Measurements from ENCODE around the gene NAGLU. TPM values are rescaled to one million over a fixed set of nuclear protein-coding genes. Genes with fewer than 3 reads are reported as not detected.

Gene NAGLU
- 10 to 100 TPM; 38.7 to 43.1 (median 39.9) TPM for total RNA-seq (2021; fragmentation: NEBNext Ultra II Directional; extraction: Animal tissue kit (Norgen Biotek cat#: 25700))
- long read RNA-seq, partial matches to known transcripts, result 2 of 7 reads
- long read RNA-seq, other reads (novel, unspliced or antisense), result 1 of 7 reads

DNA sequence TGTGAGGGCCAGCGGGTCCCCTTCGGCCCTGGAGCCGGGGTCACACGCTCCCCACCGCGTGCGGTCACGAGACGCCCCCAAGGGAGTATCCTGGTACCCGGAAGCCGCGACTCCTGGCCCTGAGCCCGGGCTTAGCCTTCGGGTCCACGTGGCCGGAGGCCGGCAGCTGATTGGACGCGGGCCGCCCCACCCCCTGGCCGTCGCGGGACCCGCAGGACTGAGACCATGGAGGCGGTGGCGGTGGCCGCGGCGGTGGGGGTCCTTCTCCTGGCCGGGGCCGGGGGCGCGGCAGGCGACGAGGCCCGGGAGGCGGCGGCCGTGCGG is at the start of gene NAGLU:
NAGLU (plus strand) TSS at position 194 of the 324 bp plus-strand sequence; CDS start at position 226, 32 bp downstream.
- H3K27me3 Mint-ChIP-seq (ENCODE audit: insufficient read depth), result no peaks in the 10 kb centered on the region; the same call in 1 of the 2 replicates
- DNase-seq, result peak; percentile 78
- H3K36me3 Mint-ChIP-seq (ENCODE audit: low read depth), result peaks cover 16% of the 10 kb centered on the region
- H3K4me1 Mint-ChIP-seq (ENCODE audit: low read depth), result peaks cover 26% of the 10 kb centered on the region
- H3K4me3 Mint-ChIP-seq, result peak within 1 kb of the TSS; percentile 91
- H3K9me3 Mint-ChIP-seq, result no peaks in the 10 kb centered on the region
- H3K27ac Mint-ChIP-seq, result peak within 1 kb of the TSS; percentile 80
- TF ChIP-seq CTCF (IDR thresholded peaks at IDR 0.05), result no peak

DNA sequence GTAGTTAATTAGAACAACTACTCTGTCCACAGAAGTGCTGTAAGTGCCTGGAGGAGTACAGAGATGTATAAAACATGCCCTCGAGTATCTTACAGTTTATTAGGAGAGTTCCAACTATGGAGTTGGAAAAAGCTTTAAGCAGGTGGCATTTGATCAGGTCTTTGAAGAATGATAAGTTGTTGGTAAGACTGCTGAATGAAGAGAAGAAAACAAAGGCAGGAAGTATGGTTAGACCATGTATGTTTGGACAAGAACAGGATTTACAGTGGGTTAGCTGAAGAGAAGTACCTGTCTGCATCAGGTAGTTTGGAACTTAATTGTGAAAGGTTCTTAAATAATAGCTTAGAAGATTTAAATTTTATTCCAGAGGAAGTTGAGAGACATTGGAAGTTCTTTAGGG is 48.0 kb upstream of the NAGLU start:
- Mint-ChIP-seq H3K4me3 (no peak overlapping the region), H3K4me1 (ENCODE audit: low read depth) (peaks cover 10% of the 10 kb centered on the region), H3K36me3 (ENCODE audit: low read depth) (peaks cover 21% of the 10 kb centered on the region), H3K27me3 (ENCODE audit: insufficient read depth) (no peaks in the 10 kb centered on the region), H3K9me3 (no peaks in the 10 kb centered on the region), H3K27ac (no peak overlapping the region; the same call in 1 of the 2 replicates)
- no peak for DNase-seq
- TF ChIP-seq CTCF (IDR thresholded peaks at IDR 0.05), result no peak

DNA sequence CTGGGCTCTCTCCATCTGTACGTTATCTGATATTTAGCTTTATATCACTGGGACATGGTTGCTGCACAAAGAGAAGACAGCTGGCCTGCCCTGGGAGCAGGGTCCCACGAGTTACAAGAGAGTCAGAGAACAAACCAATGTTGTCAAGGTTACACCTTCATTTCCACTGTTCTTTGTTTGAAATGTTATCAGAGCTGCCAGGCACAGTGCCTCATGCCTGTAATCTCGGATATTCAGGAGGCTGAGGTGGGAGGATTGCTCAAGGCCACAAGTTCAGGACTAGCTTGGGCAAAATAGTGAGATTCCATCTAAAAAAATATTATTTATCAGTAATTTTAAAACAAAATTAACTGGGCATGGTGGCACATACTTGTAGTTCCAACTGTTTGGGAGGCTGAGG is 42.7 kb upstream of the NAGLU start:
- peaks cover under 1% of the 10 kb centered on the region; the same call in 1 of the 2 replicates for H3K4me1 Mint-ChIP-seq (ENCODE audit: low read depth)
- no peaks in the 10 kb centered on the region for H3K9me3 Mint-ChIP-seq
- no peak overlapping the region for H3K27ac Mint-ChIP-seq
- H3K36me3 Mint-ChIP-seq (ENCODE audit: low read depth), result peaks cover 10% of the 10 kb centered on the region
- H3K27me3 Mint-ChIP-seq (ENCODE audit: insufficient read depth), result no peaks in the 10 kb centered on the region; the same call in 1 of the 2 replicates
- H3K4me3 Mint-ChIP-seq, result no peak overlapping the region
- no peak for DNase-seq
- no peak for TF ChIP-seq CTCF (IDR thresholded peaks at IDR 0.05)

DNA sequence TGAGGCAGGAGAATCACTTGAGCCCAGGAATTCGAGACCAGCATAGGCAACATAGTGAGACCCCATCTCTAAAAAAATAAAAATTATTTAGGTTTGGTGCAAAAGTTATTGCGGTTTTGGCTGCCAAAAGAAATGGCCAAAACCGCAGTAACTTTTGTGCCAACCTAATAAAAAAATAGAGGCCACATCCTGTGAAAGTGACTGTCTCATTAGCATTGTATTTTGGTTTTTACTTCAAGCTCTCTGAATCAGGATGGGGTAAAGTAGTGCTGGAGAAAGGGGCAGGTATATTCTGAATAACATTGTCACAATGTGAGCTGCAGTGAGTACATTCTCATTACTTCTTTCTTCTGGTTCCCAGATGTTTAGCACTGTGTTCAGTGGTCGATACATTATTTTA is 41.4 kb upstream of the NAGLU start:
- no peak for DNase-seq
- no peak for TF ChIP-seq CTCF (IDR thresholded peaks at IDR 0.05)
- Mint-ChIP-seq H3K4me1 (ENCODE audit: low read depth) (no peaks in the 10 kb centered on the region), H3K27ac (no peak overlapping the region), H3K4me3 (no peak overlapping the region), H3K36me3 (ENCODE audit: low read depth) (peaks cover 10% of the 10 kb centered on the region), H3K9me3 (no peaks in the 10 kb centered on the region), H3K27me3 (ENCODE audit: insufficient read depth) (no peaks in the 10 kb centered on the region; the same call in 1 of the 2 replicates)

DNA sequence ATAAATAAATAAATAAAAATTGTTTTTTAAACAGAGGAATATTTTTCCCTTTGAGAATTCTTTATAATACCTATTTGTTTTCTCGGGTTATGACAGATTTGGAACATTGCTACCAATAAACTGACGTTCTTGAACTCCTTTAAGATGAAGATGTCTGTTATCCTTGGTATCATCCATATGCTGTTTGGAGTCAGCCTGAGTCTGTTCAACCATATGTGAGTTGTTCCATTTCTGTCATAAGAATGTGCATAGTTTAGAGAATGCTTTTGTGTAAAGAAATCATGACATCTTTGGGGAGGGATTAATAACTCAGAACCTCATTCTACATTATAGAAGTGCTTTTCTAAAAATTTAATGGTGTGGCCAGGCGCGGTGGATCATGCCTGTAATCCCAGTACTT is 37.2 kb upstream of the NAGLU start:
- Mint-ChIP-seq H3K27me3 (ENCODE audit: insufficient read depth) (no peaks in the 10 kb centered on the region; the same call in 1 of the 2 replicates), H3K27ac (no peak overlapping the region), H3K4me1 (ENCODE audit: low read depth) (peaks cover 8% of the 10 kb centered on the region; the same call in 1 of the 2 replicates), H3K4me3 (no peak overlapping the region), H3K36me3 (ENCODE audit: low read depth) (peaks cover 11% of the 10 kb centered on the region), H3K9me3 (no peaks in the 10 kb centered on the region)
- DNase-seq, result no peak
- TF ChIP-seq CTCF (IDR thresholded peaks at IDR 0.05), result no peak
